SK-N-SH (cell line): ENCODE results near the gene CIITA.

Experiments used
- CHD2 ChIP-seq: fragments of 150-350 bp; IDR thresholded peaks from 2 replicates; pipeline ENCODE4 v1.6.1; 2018; ENCODE audit warnings: low read length; ENCODE audit not compliant: partially characterized antibody
- EP300 ChIP-seq, 2 experiments: IDR thresholded peaks; 2 replicates each; pipeline versions ENCODE4 v1.4.0 to v1.6.1; 2012; ENCODE audit warnings: borderline replicate concordance in 1 of 2, low read depth in 1 of 2, low read length in 1 of 2
- EZH2phosphoT487 ChIP-seq: fragments of 200-600 bp; sonication (generic); IDR thresholded peaks from 2 replicates; pipeline ENCODE4 v1.6.1; 2017; ENCODE audit warnings: low read depth, mixed run types, mild to moderate bottlenecking, antibody characterized with exemption, moderate library complexity, borderline replicate concordance
- FOSL2 ChIP-seq: IDR thresholded peaks from 2 replicates; pipeline ENCODE4 v1.4.0; 2012; ENCODE audit warnings: low read depth, mild to moderate bottlenecking, moderate library complexity, borderline replicate concordance
- GABPA ChIP-seq: IDR thresholded peaks from 2 replicates; pipeline ENCODE4 v1.4.0; 2012; ENCODE audit warnings: low read depth, mild to moderate bottlenecking
- GATA2 ChIP-seq: sonication (generic); formaldehyde crosslinking; IDR thresholded peaks from 2 replicates; pipeline ENCODE4 v1.5.0; 2020; ENCODE audit warnings: mild to moderate bottlenecking, missing genetic modification reagents
- JUND ChIP-seq: IDR thresholded peaks from 2 replicates; pipeline ENCODE4 v1.4.0; 2012
- MEF2A ChIP-seq: IDR thresholded peaks from 2 replicates; pipeline ENCODE4 v1.4.0; 2012; ENCODE audit warnings: low read depth, borderline replicate concordance
- NRF1 ChIP-seq: IDR thresholded peaks from 2 replicates; pipeline ENCODE4 v1.6.1; 2012; ENCODE audit warnings: low read depth, mild to moderate bottlenecking, low read length
- POLR2AphosphoS5 ChIP-seq: IDR thresholded peaks from 2 replicates; pipeline ENCODE4 v1.6.1; 2012; ENCODE audit warnings: low read depth, low read length
- RAD21 ChIP-seq: IDR thresholded peaks from 2 replicates; pipeline ENCODE4 v1.6.1; 2012; ENCODE audit warnings: mild to moderate bottlenecking, low read length
- SIN3A ChIP-seq: IDR thresholded peaks from 2 replicates; pipeline ENCODE4 v1.6.1; 2012; ENCODE audit warnings: low read depth, mild to moderate bottlenecking, low read length, moderate library complexity, borderline replicate concordance
- TF ChIP-seq, protein P1 (sequence below): fragments of 200-600 bp; sonication (generic); IDR thresholded peaks from 2 replicates; pipeline ENCODE4 v1.6.1; 2017; ENCODE audit warnings: antibody characterized with exemption, mild to moderate bottlenecking, moderate library complexity

DNA sequence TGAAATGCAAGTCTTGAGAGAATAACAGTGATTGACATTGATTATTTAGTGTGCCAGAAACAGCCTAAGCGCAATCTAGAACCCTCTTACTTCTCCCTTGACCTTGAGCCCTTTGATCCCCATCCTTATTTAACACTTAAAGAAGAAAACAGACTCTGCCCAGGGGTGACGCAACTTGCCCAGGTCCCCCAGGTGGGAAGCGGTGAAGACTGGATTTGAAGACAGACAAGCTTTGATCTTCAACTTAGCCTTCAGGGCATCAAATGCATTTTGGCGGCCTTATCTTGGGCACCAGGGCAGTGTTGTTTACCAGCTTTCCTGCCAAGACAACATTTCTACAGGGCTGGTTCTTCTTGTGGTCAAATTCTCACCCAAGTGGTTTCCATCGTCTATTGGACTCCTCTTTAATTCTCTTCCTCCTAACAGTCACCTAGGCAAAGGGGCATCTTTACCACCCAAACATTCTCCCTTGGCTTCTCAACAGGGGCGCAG is 8.9 kb upstream of the CIITA start:
- no peak for TF ChIP-seq EP300 (IDR thresholded peaks at IDR 0.05; ENCODE audit: borderline replicate concordance in 1 of 2, low read depth in 1 of 2, low read length in 1 of 2)
- TF ChIP-seq, protein P1, sequence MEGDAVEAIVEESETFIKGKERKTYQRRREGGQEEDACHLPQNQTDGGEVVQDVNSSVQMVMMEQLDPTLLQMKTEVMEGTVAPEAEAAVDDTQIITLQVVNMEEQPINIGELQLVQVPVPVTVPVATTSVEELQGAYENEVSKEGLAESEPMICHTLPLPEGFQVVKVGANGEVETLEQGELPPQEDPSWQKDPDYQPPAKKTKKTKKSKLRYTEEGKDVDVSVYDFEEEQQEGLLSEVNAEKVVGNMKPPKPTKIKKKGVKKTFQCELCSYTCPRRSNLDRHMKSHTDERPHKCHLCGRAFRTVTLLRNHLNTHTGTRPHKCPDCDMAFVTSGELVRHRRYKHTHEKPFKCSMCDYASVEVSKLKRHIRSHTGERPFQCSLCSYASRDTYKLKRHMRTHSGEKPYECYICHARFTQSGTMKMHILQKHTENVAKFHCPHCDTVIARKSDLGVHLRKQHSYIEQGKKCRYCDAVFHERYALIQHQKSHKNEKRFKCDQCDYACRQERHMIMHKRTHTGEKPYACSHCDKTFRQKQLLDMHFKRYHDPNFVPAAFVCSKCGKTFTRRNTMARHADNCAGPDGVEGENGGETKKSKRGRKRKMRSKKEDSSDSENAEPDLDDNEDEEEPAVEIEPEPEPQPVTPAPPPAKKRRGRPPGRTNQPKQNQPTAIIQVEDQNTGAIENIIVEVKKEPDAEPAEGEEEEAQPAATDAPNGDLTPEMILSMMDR: no peak
- TF ChIP-seq RAD21: no peak
- TF ChIP-seq POLR2AphosphoS5: no peak
- no peak for TF ChIP-seq NRF1
- TF ChIP-seq JUND: no peak
- no peak for TF ChIP-seq GATA2 (CRISPR knock-in tag)
- TF ChIP-seq EZH2phosphoT487: no peak
- TF ChIP-seq GABPA: no peak
- TF ChIP-seq FOSL2: no peak
- no peak for TF ChIP-seq MEF2A
- TF ChIP-seq SIN3A: no peak
- no peak for TF ChIP-seq CHD2
